T-cell (primary cell): ENCODE results near the gene SZRD1. TPM values are rescaled to one million over a fixed set of nuclear protein-coding genes. Genes with fewer than 3 reads are reported as not detected.

Experiments used
- ATAC-seq, 4 experiments: fragments of 200-7000 bp in 3 of 4; fragments of 150-1000 bp in 1 of 4; cut with Tn5 transposase; replicated peaks in 1 of 4; 1 replicate in 3 of 4; 2 replicates in 1 of 4; pipeline ENCODE4 v1.10.0; 2021; ENCODE audit warnings: moderate library complexity in 3 of 4, mild to moderate bottlenecking in 2 of 4, moderate number of reproducible peaks in 1 of 4
- CTCF ChIA-PET, 2 donors: fragments of 300-600 bp; sonication (Branson Sonifier 250); formaldehyde crosslinking; loops; one replicate each; lab custom pipeline; 2022; ENCODE audit warnings: antibody characterized with exemption in 2 of 2; lab: Charles Lee
- POLR2A ChIA-PET, 2 donors: fragments of 300-600 bp; sonication (Branson Sonifier 250); formaldehyde crosslinking; loops; one replicate each; lab custom pipeline; 2022; ENCODE audit warnings: antibody characterized with exemption in 2 of 2; lab: Charles Lee
- DNase-seq, 35 experiments: peaks; one replicate each; pipeline versions ENCODE4 v3.0.0 to v3.0.0-alpha.2; 2013 to 2023
- H3K27ac ChIP-seq: one replicate; pipeline ENCODE4 v1.5.1; 2013; ENCODE audit warnings: low read length
- H3K27me3 ChIP-seq, 2 experiments: replicated peaks in 1 of 2; 1 replicate in 1 of 2; 2 replicates in 1 of 2; pipeline versions ENCODE4 v1.6.1 to v1.7.0; 2013; ENCODE audit warnings: low read length in 1 of 2, mixed read lengths in 1 of 2; ENCODE audit not compliant: control insufficient read depth in 2 of 2, insufficient read depth in 2 of 2; ENCODE audit errors: extremely low read depth in 1 of 2
- H3K36me3 ChIP-seq, 2 donors: 1 replicate in 1 of 2; 2 replicates in 1 of 2; pipeline versions ENCODE4 v1.6.1 to v1.7.0; 2013; ENCODE audit warnings: low read length in 1 of 2; ENCODE audit not compliant: control insufficient read depth in 2 of 2, insufficient read depth in 1 of 2; ENCODE audit errors: extremely low read depth in 1 of 2
- H3K4me1 ChIP-seq, 2 experiments: 1 replicate in 1 of 2; 2 replicates in 1 of 2; pipeline versions ENCODE4 v1.6.1 to v1.7.0; 2013; ENCODE audit warnings: low read length in 2 of 2, mixed read lengths in 1 of 2; ENCODE audit not compliant: insufficient read depth in 2 of 2, control insufficient read depth in 1 of 2; ENCODE audit errors: extremely low read depth in 1 of 2
- H3K4me3 ChIP-seq, 2 donors: 1 replicate in 1 of 2; 2 replicates in 1 of 2; pipeline versions ENCODE4 v1.5.1 to v1.7.0; 2013; ENCODE audit warnings: mild to moderate bottlenecking in 2 of 2, low read length in 1 of 2, moderate library complexity in 1 of 2; ENCODE audit not compliant: control insufficient read depth in 1 of 2; ENCODE audit errors: extremely low read depth in 1 of 2
- H3K9me3 ChIP-seq: 2 replicates; pipeline ENCODE4 v1.7.0; 2013
- H3K27ac Mint-ChIP-seq, 2 donors: one replicate each; pipeline ENCODE4 v1.8.0; 2020 to 2021; ENCODE audit warnings: mild to moderate bottlenecking in 2 of 2, mixed read lengths in 2 of 2
- H3K27me3 Mint-ChIP-seq, 2 donors: one replicate each; pipeline ENCODE4 v1.8.0; 2021 to 2022; ENCODE audit warnings: mixed read lengths in 2 of 2
- H3K36me3 Mint-ChIP-seq: one replicate; pipeline ENCODE4 v1.8.0; 2021; ENCODE audit warnings: mixed read lengths
- H3K4me1 Mint-ChIP-seq, 3 donors: one replicate each; pipeline ENCODE4 v1.8.0; 2020 to 2022; ENCODE audit warnings: mixed read lengths in 3 of 3, mild to moderate bottlenecking in 1 of 3
- H3K4me3 Mint-ChIP-seq, 3 donors: one replicate each; pipeline ENCODE4 v1.8.0; 2020 to 2022; ENCODE audit warnings: mild to moderate bottlenecking in 3 of 3, mixed read lengths in 3 of 3, moderate library complexity in 3 of 3
- H3K9me3 Mint-ChIP-seq, 3 donors: one replicate each; pipeline ENCODE4 v1.8.0; 2020 to 2022; ENCODE audit warnings: mixed read lengths in 3 of 3
- WGBS: methylation state at CpG from one replicate; pipeline ENCODE4 v1.1.5; 2013; ENCODE audit warnings: missing lambda C conversion rate; ENCODE audit not compliant: insufficient coverage; 5-methylcytosine and 5-hydroxymethylcytosine counted together
- total RNA-seq, 35 experiments: library from RNA in 6 of 35; stranded (reverse) in 6 of 35; fragments of 120-200 nt in 1 of 35; gene quantifications; one replicate each; pipeline versions ENCODE4 v1.2.1 to v1.2.4 and lab custom pipeline; 2013 to 2026

The SZRD1 gene
- total RNA-seq, 5 donors from 2014 or later (not counting 1 experiment from before 2014, with no cell fraction given) = 87.2 to 122 (median 106) TPM

- Histone ChIP-seq H3K27ac (no peak overlapping the region), H3K4me3 (no peak overlapping the region), H3K4me1 (peaks cover 10 to 19% of the 10 kb centered on the region in 2 experiments), H3K9me3 (no peaks in the 10 kb centered on the region), H3K36me3 (no peaks in the 10 kb centered on the region), H3K27me3 (no peaks in the 10 kb centered on the region)
- Mint-ChIP-seq H3K27me3 (no peaks in the 10 kb centered on the region), H3K9me3 (no peaks in the 10 kb centered on the region), H3K27ac (no peak overlapping the region), H3K4me1 (peaks cover 13 to 19% (median 16%) of the 10 kb centered on the region in 3 donors), H3K36me3 (no peaks in the 10 kb centered on the region), H3K4me3 (no peak overlapping the region)
- ChIA-PET CTCF (interaction anchor here in 1 of 2 donors (0.6 kb wide), 2 partner anchors 54 to 626 kb away, joined by 3 to 4 read pairs; no protein-coding TSS in a partner anchor), POLR2A (interaction anchor here in 1 of 2 donors (0.5 kb wide), 1 partner anchor 78 kb away, joined by 9 read pairs; no protein-coding TSS in a partner anchor)
- no peak for DNase-seq
- no peak for ATAC-seq
- WGBS = 100% methylated on average over 7 of the region's 10 CpGs
These were observed 58.3 kb downstream of the SZRD1 start for GRCh38 chr1:16425125-16426025.

DNA sequence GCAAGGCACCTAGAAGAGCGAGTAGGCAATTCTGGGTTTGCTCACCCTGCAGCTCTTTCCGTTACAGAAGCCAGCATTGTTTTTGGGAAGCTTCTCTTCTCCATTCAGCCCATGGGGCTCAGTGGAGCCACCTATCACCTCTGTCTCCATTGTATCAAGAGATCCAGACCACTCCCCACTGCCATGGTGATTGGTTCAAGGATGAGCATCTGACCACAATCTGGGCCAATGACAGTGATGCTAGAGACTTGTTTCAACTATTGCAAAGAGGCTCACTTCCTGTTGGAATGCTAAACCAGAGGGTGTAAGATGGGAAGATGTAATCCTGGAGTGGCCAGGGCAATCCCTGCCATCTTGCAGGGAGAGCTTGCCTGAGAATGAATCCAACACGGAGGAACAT, 63.6 kb downstream of the SZRD1 start:
- Histone ChIP-seq H3K36me3 (no peaks in the 10 kb centered on the region), H3K4me1 (no peaks in the 10 kb centered on the region), H3K4me3 (no peak overlapping the region), H3K27ac (no peak overlapping the region), H3K27me3 (peaks cover 0 to 19% of the 10 kb centered on the region in 2 experiments), H3K9me3 (no peaks in the 10 kb centered on the region)
- WGBS = 83% methylated on average over 1 of the region's 3 CpGs
- H3K9me3 Mint-ChIP-seq = no peaks in the 10 kb centered on the region
- POLR2A ChIA-PET = no interaction called here
- H3K27me3 Mint-ChIP-seq = peaks cover 2 to 4% of the 10 kb centered on the region in 2 donors
- DNase-seq = no peak
- CTCF ChIA-PET = no interaction called here
- no peak overlapping the region for H3K27ac Mint-ChIP-seq
- H3K4me1 Mint-ChIP-seq = no peaks in the 10 kb centered on the region
- no peaks in the 10 kb centered on the region for H3K36me3 Mint-ChIP-seq
- no peak for ATAC-seq
- H3K4me3 Mint-ChIP-seq = no peak overlapping the region

DNA sequence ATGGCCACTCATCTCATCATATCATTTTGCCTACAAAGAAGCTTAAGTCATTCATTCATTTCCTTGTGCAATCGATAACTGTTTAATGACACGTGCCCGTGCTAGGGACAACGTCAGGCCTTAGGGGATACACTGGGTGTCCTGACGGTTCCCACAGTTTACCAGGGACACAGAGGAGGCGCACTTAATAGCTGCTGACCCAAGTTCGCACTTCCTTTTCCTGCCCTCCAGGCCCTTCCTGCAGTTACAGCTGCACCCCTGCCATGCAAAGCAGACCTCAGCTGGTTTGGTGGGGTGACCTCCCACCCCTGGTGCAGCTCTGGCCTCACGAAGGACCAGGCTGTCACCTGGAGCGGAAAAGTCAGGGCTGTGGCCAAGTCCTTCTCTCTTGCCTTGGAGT, 66.0 kb downstream of the SZRD1 start:
- ATAC-seq (no peak), DNase-seq (no peak)
- ChIA-PET CTCF (no interaction called here), POLR2A (no interaction called here)
- H3K27me3 Mint-ChIP-seq = peaks cover 2 to 4% of the 10 kb centered on the region in 2 donors
- Histone ChIP-seq H3K27ac (no peak overlapping the region), H3K4me1 (no peaks in the 10 kb centered on the region), H3K36me3 (no peaks in the 10 kb centered on the region), H3K9me3 (no peaks in the 10 kb centered on the region), H3K27me3 (peaks cover 0 to 19% of the 10 kb centered on the region in 2 experiments), H3K4me3 (no peak overlapping the region)
- no peak overlapping the region for H3K27ac Mint-ChIP-seq
- WGBS = 68% methylated on average over 9 of the region's 9 CpGs
- no peaks in the 10 kb centered on the region for H3K4me1 Mint-ChIP-seq
- H3K4me3 Mint-ChIP-seq = no peak overlapping the region
- no peaks in the 10 kb centered on the region for H3K36me3 Mint-ChIP-seq
- no peaks in the 10 kb centered on the region for H3K9me3 Mint-ChIP-seq

DNA sequence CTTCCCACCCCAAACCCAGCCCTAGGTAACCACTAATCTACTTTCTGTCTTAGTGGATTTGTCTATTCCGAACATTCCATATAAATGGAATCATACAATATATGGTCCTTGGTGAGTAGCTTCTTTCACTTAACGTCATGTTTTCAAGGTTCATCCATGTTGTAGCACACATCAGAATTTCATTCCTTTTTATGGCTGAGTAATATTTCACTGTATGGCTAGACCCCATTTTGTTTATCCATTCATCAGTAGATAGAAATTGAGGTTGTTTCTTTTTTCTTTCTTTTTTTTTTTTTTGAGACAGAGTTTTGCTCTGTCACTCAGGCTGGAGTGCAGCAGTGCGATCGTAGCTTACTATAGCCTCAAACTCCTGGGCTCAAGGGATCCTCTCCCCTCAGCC, 67.0 kb downstream of the SZRD1 start:
- DNase-seq = no peak
- no CpG with 5 or more reads among the region's 4 CpGs for WGBS
- POLR2A ChIA-PET = no interaction called here

GRCh38 chr1:16434501-16434900, 67.5 kb downstream of the SZRD1 start:
- ATAC-seq (no peak), DNase-seq (no peak)
- Mint-ChIP-seq H3K27ac (no peak overlapping the region), H3K4me3 (no peak overlapping the region), H3K9me3 (no peaks in the 10 kb centered on the region), H3K36me3 (no peaks in the 10 kb centered on the region), H3K4me1 (no peaks in the 10 kb centered on the region), H3K27me3 (peaks cover 2 to 4% of the 10 kb centered on the region in 2 donors)
- Histone ChIP-seq H3K27ac (no peak overlapping the region), H3K4me3 (no peak overlapping the region), H3K9me3 (no peaks in the 10 kb centered on the region), H3K36me3 (no peaks in the 10 kb centered on the region), H3K4me1 (no peaks in the 10 kb centered on the region), H3K27me3 (peaks cover 0 to 19% of the 10 kb centered on the region in 2 experiments)
- ChIA-PET POLR2A (no interaction called here), CTCF (no interaction called here)
- 0% methylated on average over 1 of the region's 2 CpGs for WGBS

More for the DNA sequence above, 67.0 kb downstream of the SZRD1 start:
- Histone ChIP-seq H3K36me3 (no peaks in the 10 kb centered on the region), H3K9me3 (no peaks in the 10 kb centered on the region), H3K4me1 (no peaks in the 10 kb centered on the region), H3K4me3 (no peak overlapping the region), H3K27ac (no peak overlapping the region), H3K27me3 (peaks cover 0 to 19% of the 10 kb centered on the region in 2 experiments)
- Mint-ChIP-seq H3K36me3 (no peaks in the 10 kb centered on the region), H3K4me1 (no peaks in the 10 kb centered on the region), H3K27ac (no peak overlapping the region), H3K4me3 (no peak overlapping the region), H3K9me3 (no peaks in the 10 kb centered on the region), H3K27me3 (peaks cover 2 to 4% of the 10 kb centered on the region in 2 donors)
- CTCF ChIA-PET = no interaction called here
- no peak for ATAC-seq

GRCh38 chr1:16436946-16437474, 70.0 kb downstream of the SZRD1 start, which contains the start of gene SPATA21:
TSS of gene SPATA21 (minus strand) at chr1:16437424. CDS start at chr1:16431371, 6,053 bp downstream.
- no peak within 1 kb of the TSS for H3K4me3 Mint-ChIP-seq
- H3K27me3 Mint-ChIP-seq = peaks cover 2 to 4% of the 10 kb centered on the region in 2 donors
- H3K9me3 Mint-ChIP-seq = no peaks in the 10 kb centered on the region
- Histone ChIP-seq H3K27ac (no peak within 1 kb of the TSS), H3K9me3 (no peaks in the 10 kb centered on the region), H3K4me3 (no peak within 1 kb of the TSS), H3K36me3 (no peaks in the 10 kb centered on the region), H3K27me3 (peaks cover 0 to 19% of the 10 kb centered on the region in 2 experiments), H3K4me1 (peaks cover 7 to 14% of the 10 kb centered on the region in 2 experiments)
- POLR2A ChIA-PET = no interaction called here
- CTCF ChIA-PET = no interaction called here
- H3K36me3 Mint-ChIP-seq = peaks cover 4% of the 10 kb centered on the region
- peaks cover 14 to 17% (median 15%) of the 10 kb centered on the region in 3 donors for H3K4me1 Mint-ChIP-seq
- no peak within 1 kb of the TSS for H3K27ac Mint-ChIP-seq
- WGBS = no CpG with 5 or more reads among the region's 3 CpGs
- DNase-seq (no peak), ATAC-seq (no peak)
